Activated CD4-positive, alpha-beta T cell treated with anti-CD3 and anti-CD28 coated beads, Interleukin-2, amount 10 ng/mL, durations not matched to agents 24 days and 14 days (primary cell): ENCODE data around the gene BPGM. TPM values are rescaled to one million over a fixed set of nuclear protein-coding genes. Genes with fewer than 3 reads are reported as not detected.

Experiments used
- DNase-seq: peaks from one replicate; pipeline ENCODE4 v3.0.0; 2022
- H3K27ac Mint-ChIP-seq: one replicate; pipeline ENCODE4 v1.8.0; 2022; ENCODE audit warnings: mild to moderate bottlenecking, mixed read lengths
- H3K27me3 Mint-ChIP-seq: one replicate; pipeline ENCODE4 v1.8.0; 2022; ENCODE audit warnings: mixed read lengths
- H3K36me3 Mint-ChIP-seq: one replicate; pipeline ENCODE4 v1.8.0; 2022; ENCODE audit warnings: low read depth, mild to moderate bottlenecking, mixed read lengths
- H3K4me1 Mint-ChIP-seq: one replicate; pipeline ENCODE4 v1.8.0; 2021; ENCODE audit warnings: mixed read lengths
- H3K4me3 Mint-ChIP-seq: one replicate; pipeline ENCODE4 v1.8.0; 2022; ENCODE audit warnings: mild to moderate bottlenecking, moderate library complexity, mixed read lengths
- H3K9me3 Mint-ChIP-seq: one replicate; pipeline ENCODE4 v1.8.0; 2021; ENCODE audit warnings: mixed read lengths
- intact Hi-C: fragments of 100-400 bp; cut with micrococcal nuclease; formaldehyde crosslinking; loops from one replicate; pipeline ENCODE4 v1.15.1; 2023
- total RNA-seq: library from RNA; stranded (reverse); gene quantifications from 2 replicates; pipeline ENCODE4 v1.2.3, GENCODE V29; 2022

The BPGM gene
- total RNA-seq, 1 donor from 2014 or later = 22.6 TPM

DNA sequence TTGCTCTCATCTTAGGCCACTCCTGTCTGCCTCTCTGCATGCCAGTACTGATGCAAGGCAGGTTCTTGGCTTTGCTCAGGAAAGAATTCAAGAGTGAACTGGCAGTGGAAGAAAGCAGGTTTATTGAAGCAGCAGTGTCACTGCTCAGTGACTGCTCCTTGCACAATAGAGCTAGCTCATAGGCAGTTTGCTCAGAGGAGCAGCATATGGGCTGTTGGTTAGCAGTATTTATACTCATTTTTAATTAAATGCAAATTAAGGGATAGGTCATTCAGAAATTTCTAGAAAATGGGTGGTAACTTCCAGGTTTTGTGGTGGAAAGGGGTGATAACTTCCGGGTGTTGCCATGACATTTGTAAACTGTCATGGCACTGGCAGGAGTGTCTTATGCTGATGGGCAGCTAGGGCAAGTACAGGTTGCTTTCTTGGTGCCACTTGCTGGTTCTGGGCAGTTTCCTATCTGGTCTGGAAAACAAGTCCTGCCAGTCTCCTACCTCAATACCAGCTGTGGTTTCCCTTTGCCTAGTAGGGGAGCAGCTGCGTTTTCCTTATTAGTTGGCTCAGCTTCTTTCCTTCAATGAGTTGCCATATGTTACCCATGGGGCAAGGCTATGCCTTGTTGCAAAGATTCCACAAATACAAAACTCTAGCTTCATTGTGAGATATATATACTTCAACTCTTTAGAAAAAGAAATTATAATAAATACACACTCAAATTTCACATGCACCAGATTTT is 68.0 kb downstream of the BPGM start:
- Mint-ChIP-seq H3K36me3 (peaks cover 6% of the 10 kb centered on the region), H3K9me3 (no peaks in the 10 kb centered on the region), H3K4me1 (peaks cover 20% of the 10 kb centered on the region), H3K27me3 (peaks cover 2% of the 10 kb centered on the region), H3K27ac (no peak overlapping the region), H3K4me3 (no peak overlapping the region)
- DNase-seq = no peak
- intact Hi-C loops = loop anchor here (5.0 kb wide), 1 partner anchor 47 kb away; no protein-coding TSS in a partner anchor

DNA sequence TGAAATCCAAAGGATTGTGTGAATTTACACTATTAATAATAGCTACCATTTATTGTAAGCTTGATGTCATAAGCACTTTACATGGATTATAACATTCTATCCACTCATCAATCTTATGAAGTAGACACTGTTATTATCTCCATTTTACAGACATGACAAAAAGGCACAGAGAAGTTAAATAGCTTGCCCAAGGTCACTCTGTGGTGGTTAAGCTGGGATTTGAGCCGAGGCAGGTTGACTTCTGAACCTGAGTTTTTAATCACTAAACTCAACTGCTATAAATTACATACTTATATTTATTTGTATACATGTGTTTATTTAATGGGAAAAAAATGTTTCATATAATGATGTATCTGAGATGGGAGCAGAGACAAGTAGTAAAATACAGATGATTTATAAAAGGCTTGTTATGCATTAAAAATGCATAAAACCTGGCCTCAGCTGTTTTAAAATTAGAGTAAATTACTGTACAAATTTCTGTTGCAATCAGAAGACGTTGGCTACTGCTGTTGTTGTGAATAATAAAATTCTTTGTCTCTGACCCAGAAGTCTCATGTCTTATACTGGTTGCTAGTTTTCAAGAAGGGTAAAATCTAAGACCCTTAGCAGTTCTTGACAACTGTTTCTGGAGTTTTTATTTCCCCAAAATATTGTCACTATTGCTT is 71.7 kb downstream of the BPGM start:
- peaks cover 3% of the 10 kb centered on the region for H3K4me1 Mint-ChIP-seq
- no peak overlapping the region for H3K4me3 Mint-ChIP-seq
- no peak overlapping the region for H3K27ac Mint-ChIP-seq
- peaks cover 2% of the 10 kb centered on the region for H3K27me3 Mint-ChIP-seq
- H3K36me3 Mint-ChIP-seq = peaks cover 6% of the 10 kb centered on the region
- intact Hi-C loops = no loop called here
- no peak for DNase-seq
- H3K9me3 Mint-ChIP-seq = no peaks in the 10 kb centered on the region

DNA sequence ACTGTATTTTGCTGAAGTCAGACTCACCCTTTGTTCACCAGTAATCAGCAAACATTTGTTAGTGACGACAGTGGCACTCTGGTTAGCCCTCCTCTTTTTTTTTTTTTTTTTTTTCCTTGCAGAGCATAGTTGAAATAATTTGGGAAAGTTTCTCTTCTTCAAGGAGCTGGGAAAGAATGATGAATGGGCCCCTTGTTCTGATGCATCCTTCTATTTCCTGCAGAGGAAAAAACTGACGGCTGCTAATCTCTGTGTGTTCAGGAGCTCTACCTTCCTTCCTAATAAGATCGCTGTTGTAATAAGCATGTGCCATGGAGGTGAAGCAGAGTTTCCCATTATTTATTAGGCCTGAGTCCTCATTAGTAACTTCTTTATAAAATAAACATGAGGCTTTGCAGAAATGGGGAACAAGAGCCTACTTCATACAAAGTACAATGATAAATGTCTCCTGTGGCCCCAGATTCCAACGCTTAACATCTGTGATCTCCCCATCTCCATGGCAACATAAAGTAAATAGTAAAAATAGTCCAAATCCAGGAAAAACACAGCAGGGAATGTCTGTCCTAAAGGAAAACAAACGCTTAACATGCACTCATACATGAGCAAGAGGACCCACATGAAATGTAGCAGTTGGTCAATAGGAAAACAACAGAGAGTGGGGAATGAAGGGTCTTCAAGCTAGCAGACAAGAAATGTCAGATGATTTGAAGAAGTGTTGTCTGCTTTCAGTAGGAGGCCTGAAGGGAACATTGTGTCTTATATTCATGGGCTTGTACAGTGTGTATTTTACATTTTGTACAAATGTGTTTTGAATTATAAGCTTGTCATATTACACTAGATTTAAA is 73.7 kb downstream of the BPGM start:
- no peak for DNase-seq
- no peaks in the 10 kb centered on the region for H3K27me3 Mint-ChIP-seq
- no peak overlapping the region for H3K27ac Mint-ChIP-seq
- no peaks in the 10 kb centered on the region for H3K36me3 Mint-ChIP-seq
- peaks cover 2% of the 10 kb centered on the region for H3K4me1 Mint-ChIP-seq
- no peaks in the 10 kb centered on the region for H3K9me3 Mint-ChIP-seq
- intact Hi-C loops = no loop called here
- H3K4me3 Mint-ChIP-seq = no peak overlapping the region

DNA sequence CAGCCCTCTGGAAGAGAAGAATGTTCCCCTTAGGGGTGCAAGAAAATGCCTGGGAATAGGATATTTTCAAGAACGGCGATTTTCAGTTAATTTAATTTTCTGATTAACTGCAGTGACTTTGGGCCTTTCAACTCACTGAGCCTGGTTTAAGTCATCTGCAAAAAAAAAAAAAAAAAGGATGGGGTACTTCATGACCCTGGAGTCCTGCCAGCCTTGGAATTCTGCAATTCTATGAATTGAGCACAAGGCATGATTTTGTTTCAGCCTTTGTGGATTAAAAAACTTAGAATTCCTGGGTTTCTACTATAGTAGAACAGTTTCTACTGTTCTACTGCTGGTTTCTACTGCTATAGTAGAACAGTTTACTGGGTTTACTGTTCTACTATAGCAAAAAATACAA is 74.5 kb downstream of the BPGM start:
- Mint-ChIP-seq H3K27me3 (no peaks in the 10 kb centered on the region), H3K4me1 (peaks cover 2% of the 10 kb centered on the region), H3K9me3 (no peaks in the 10 kb centered on the region), H3K27ac (no peak overlapping the region), H3K4me3 (no peak overlapping the region), H3K36me3 (no peaks in the 10 kb centered on the region)
- DNase-seq = no peak
- intact Hi-C loops = no loop called here

DNA sequence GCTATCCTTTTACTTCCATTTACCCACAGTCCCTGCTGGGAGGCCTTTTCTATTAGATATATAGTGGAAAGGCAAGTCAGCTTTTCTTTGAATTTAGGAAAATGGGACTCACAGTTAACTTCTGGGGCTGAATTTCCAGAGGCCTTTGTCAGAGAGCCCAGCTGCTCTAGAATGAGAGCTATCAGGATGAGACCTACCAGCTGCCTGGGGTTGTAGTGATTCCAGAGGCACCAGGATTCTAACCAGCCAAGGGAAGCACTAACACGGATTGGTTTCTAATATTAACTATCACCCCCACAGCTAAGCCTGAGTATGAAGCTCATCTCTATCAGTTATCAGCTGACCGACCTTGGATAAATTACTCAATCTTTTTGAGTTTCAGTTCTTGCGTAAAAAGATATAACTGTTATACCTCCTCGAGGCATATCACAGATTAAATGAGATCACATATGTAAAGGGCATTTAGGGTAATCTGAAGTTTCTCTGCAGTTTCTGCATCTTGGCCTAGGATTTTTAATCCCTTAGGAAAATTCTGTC is 76.2 kb downstream of the BPGM start:
- no peak overlapping the region for H3K27ac Mint-ChIP-seq
- no peak overlapping the region for H3K4me3 Mint-ChIP-seq
- H3K4me1 Mint-ChIP-seq = peaks cover 2% of the 10 kb centered on the region
- intact Hi-C loops = no loop called here
- no peaks in the 10 kb centered on the region for H3K27me3 Mint-ChIP-seq
- H3K36me3 Mint-ChIP-seq = no peaks in the 10 kb centered on the region
- DNase-seq = no peak
- no peaks in the 10 kb centered on the region for H3K9me3 Mint-ChIP-seq

DNA sequence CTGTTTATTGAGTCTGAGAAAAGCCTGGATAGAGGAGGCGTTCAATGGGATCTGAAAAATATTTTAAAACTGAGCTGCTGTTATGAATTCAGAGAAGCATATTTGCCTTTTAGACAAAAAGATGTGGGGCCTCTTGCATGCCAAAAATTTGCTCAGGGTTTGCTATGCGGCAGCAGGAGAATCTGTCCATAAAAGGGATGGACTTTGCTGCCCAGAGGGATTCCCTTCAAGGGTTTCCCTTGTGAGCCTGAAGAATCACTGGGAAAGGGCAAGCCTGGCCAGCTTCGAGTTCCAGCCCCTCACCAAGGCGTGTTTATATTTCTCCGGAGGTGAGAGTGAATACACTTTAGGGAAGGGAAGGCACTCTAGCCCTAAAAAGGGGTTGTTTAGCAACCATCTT is 77.2 kb downstream of the BPGM start:
- intact Hi-C loops = no loop called here

DNA sequence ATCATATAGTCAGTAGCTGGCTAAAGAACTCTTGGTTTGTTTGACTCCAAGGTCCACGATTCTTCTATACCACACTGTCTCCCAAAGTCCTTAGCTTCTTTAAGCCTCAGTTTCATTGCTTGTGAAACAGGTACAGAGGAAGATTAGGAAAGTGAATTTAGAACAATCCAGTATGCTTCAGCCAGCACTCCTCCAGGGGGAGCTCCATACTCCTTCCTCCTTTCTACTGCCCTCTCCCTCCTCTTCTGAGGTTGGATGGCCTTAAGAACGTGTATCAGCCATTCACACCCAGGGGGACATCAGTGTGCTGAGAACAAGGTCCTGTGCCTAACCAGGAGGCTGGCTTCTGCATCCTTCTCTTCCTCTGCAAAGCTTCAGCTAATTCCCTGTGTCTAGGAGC is 78.0 kb downstream of the BPGM start:
- intact Hi-C loops = no loop called here
- H3K4me1 Mint-ChIP-seq = peaks cover 2% of the 10 kb centered on the region
- no peaks in the 10 kb centered on the region for H3K36me3 Mint-ChIP-seq
- peak; percentile 59 for DNase-seq
- no peaks in the 10 kb centered on the region for H3K27me3 Mint-ChIP-seq
- H3K27ac Mint-ChIP-seq = no peak overlapping the region
- H3K4me3 Mint-ChIP-seq = no peak overlapping the region
- peaks cover 4% of the 10 kb centered on the region for H3K9me3 Mint-ChIP-seq

More for the DNA sequence above, 77.2 kb downstream of the BPGM start:
- Mint-ChIP-seq H3K27me3 (no peaks in the 10 kb centered on the region), H3K4me1 (peaks cover 2% of the 10 kb centered on the region), H3K9me3 (no peaks in the 10 kb centered on the region), H3K36me3 (no peaks in the 10 kb centered on the region), H3K4me3 (no peak overlapping the region), H3K27ac (no peak overlapping the region)
- no peak for DNase-seq

DNA sequence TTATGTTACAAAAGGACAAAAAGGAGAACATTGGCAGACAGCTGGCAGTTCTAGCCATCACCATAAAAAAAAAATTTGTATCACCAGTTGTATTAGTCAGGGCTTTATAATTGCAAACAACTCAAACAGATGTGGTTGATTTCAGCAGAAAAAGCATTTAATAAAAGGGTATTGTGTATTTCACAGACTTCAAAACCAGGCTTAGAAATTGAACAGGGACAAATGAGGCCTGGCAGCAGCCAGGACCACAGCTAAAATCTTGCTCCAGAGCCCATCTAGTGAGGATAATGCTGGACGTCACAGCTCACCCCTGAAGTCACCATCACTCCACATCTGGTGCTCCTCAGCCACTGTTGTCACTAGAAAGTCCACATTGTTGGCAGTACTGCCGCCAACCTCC is 79.9 kb downstream of the BPGM start:
- no peak overlapping the region for H3K4me3 Mint-ChIP-seq
- no peak for DNase-seq
- H3K9me3 Mint-ChIP-seq = peaks cover 13% of the 10 kb centered on the region
- intact Hi-C loops = no loop called here
- peaks cover 11% of the 10 kb centered on the region for H3K4me1 Mint-ChIP-seq
- no peak overlapping the region for H3K27ac Mint-ChIP-seq
- H3K36me3 Mint-ChIP-seq = no peaks in the 10 kb centered on the region
- no peaks in the 10 kb centered on the region for H3K27me3 Mint-ChIP-seq

DNA sequence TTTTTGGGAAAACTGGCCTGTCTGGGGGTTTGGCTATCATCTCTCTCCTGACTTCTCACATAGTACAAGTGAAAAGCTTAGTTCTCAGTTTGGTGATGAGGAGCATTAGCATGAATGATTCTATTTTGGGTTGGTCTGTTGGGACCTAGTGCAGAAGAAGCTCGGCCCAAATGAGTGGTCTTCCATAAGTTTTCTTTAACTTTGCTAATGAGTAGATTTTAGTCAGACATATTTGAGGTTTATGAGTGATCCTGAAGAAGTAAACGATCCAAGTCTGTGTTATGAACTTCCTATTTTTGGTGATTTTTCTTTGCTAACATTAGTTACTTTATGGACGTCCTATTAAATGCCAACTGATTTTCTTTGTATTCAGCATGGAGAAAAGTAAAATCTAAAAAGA is 81.1 kb downstream of the BPGM start:
- intact Hi-C loops = no loop called here
- DNase-seq = no peak
- peaks cover 14% of the 10 kb centered on the region for H3K9me3 Mint-ChIP-seq
- H3K4me3 Mint-ChIP-seq = no peak overlapping the region
- H3K27me3 Mint-ChIP-seq = no peaks in the 10 kb centered on the region
- H3K4me1 Mint-ChIP-seq = peaks cover 16% of the 10 kb centered on the region
- H3K36me3 Mint-ChIP-seq = no peaks in the 10 kb centered on the region
- no peak overlapping the region for H3K27ac Mint-ChIP-seq

Other genes with a start within 250 kb of the BPGM start
- gene AKR1B1, start 187.8 kb upstream of the BPGM start, total RNA-seq = 107 TPM in 2 replicates
- gene AKR1B10, start 119.3 kb upstream of the BPGM start, total RNA-seq = not detected in 2 replicates
- not detected in 2 replicates for gene AKR1B15, start 97.7 kb upstream of the BPGM start, total RNA-seq
- 7.2 and 8.2 TPM in 2 replicates for gene CALD1, start 132.8 kb downstream of the BPGM start, total RNA-seq